ENCODE data around the gene PDP2.

PDP2 gene

DNA sequence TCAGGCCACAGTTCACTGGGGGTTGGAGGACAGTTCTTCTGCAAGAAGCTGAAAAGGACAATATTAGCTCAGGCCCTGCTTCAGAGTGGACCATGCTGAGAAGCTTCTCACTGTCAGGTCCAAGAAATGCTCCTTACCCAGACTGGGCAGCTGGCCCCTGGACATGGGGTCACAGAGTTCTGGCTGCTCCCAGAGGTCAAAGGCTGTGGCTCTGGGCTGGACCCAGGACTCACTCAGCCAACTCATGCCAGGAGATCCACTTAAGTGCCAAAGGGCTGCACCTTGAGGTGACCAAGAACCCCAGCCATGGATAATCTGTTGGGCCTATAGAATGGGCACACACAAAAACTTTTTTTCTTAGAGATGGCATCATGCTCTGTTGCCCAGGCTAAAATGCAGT lies 59.1 kb downstream of the PDP2 start:
- no peak for DNase-seq

DNA sequence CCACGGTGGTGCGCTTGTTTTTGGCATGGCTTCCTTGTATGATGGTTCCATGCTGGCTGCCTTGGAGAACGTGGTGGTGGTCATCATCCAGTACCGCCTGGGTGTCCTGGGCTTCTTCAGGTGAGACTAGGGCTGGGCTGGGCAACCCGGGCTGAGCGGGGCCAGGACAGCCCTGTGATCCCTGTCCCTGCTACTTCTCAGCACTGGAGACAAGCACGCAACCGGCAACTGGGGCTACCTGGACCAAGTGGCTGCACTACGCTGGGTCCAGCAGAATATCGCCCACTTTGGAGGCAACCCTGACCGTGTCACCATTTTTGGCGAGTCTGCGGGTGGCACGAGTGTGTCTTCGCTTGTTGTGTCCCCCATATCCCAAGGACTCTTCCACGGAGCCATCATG lies 59.9 kb downstream of the PDP2 start:
- no peak for DNase-seq

Measured in CD4-positive, alpha-beta T cell treated with Interleukin-6 for 4 hours (primary cell).